Adrenal gland (tissue), 19 donors: ENCODE measurements around the gene HNRNPDL. TPM values are rescaled to one million over a fixed set of nuclear protein-coding genes. Genes with fewer than 3 reads are reported as not detected.
"Not testable (repeated sequence)": the region's sequence is repeated elsewhere in the genome, so short reads cannot be mapped to it uniquely, and the experiment has no call there.

Source experiments
- DNase-seq, 7 donors: peaks; one replicate each; pipeline ENCODE4 v3.0.0-alpha.2; 2019 to 2020
- H3K27ac ChIP-seq, 5 donors: fragments of 200-600 bp; sonication (generic) in 4 of 5; 1 replicate in 3 of 5; 2 replicates in 2 of 5; pipeline versions ENCODE4 v1.5.1 to v1.8.0; 2016 to 2020; ENCODE audit warnings: mild to moderate bottlenecking in 1 of 5
- H3K27me3 ChIP-seq: fragments of 200-600 bp; 2 replicates; pipeline ENCODE4 v1.8.0; 2021
- H3K36me3 ChIP-seq, 2 donors: fragments of 200-600 bp; replicated peaks in 1 of 2; 1 replicate in 1 of 2; 2 replicates in 1 of 2; pipeline versions ENCODE4 v1.5.1 to v1.8.0; 2018 to 2022
- H3K4me1 ChIP-seq, 2 donors: fragments of 200-600 bp; replicated peaks in 1 of 2; 1 replicate in 1 of 2; 2 replicates in 1 of 2; pipeline versions ENCODE4 v1.5.1 to v1.8.0; 2018 to 2021
- H3K4me3 ChIP-seq, 4 donors: fragments of 200-600 bp; sonication (generic) in 3 of 4; one replicate each; pipeline ENCODE4 v1.5.1; 2016 to 2018
- H3K9me3 ChIP-seq, 3 donors: fragments of 200-600 bp; sonication (generic) in 1 of 3; replicated peaks in 1 of 3; 1 replicate in 2 of 3; 2 replicates in 1 of 3; pipeline versions ENCODE4 v1.5.1 to v1.8.0; 2016 to 2021
- POLR2A ChIP-seq, 2 donors: fragments of 450-650 bp; IDR thresholded peaks; one replicate each; pipeline ENCODE4 v1.6.1; 2017; ENCODE audit warnings: antibody characterized with exemption in 2 of 2, mild to moderate bottlenecking in 2 of 2, moderate library complexity in 1 of 2
- WGBS, 4 donors: extraction: QIAGEN DNeasy Blood & Tissue Kit in 2 of 4; methylation state at CpG; one replicate each; pipeline versions ENCODE4 v1.1.5 to v1.1.7; 2013 to 2017; 5-methylcytosine and 5-hydroxymethylcytosine counted together
- intact Hi-C, 2 donors: fragments of 100-400 bp; cut with DNase I; formaldehyde crosslinking; loops; one replicate each; pipeline versions ENCODE4 v1.14.1 to v1.15.0; 2022 to 2023
- long read RNA-seq, 10 donors: library from polyadenylated mRNA in 3 of 10; unstranded in 2 of 10; stranded (forward) in 1 of 10; transcript quantifications; one replicate each; pipeline ENCODE4 v2.0.0 and lab custom pipeline, GENCODE V29; 2021 to 2026
- polyA plus RNA-seq, 3 donors: library from polyadenylated mRNA; stranded (reverse); fragments of 200-250 nt in 2 of 3; fragments of 350-450 nt in 1 of 3; fragmentation: Illumina TruSeq in 1 of 3; extraction: RNeasy Lipid Tissue Mini Kit (QIAGEN cat#74804) in 1 of 3; gene quantifications; one replicate each; pipeline ENCODE4 v1.2.3, GENCODE V29; 2013 to 2014
- total RNA-seq, 9 donors: library from RNA; depleted of rRNA in 4 of 9; stranded (reverse); fragments of >200 nt in 4 of 9; fragments of 120-200 nt in 1 of 9; fragmentation: NEBNext Ultra II Directional in 1 of 9; extraction: Animal tissue kit (Norgen Biotek cat#: 25700) in 1 of 9; gene quantifications; one replicate each; pipeline versions ENCODE4 v1.1.0 to v1.2.4, GENCODE V29; 2013 to 2023
- TF ChIP-seq, protein P1 (sequence below), 6 experiments: fragments of 450-650 bp in 4 of 6; fragments of 200-600 bp in 2 of 6; sonication (generic) in 1 of 6; IDR thresholded peaks; 1 replicate in 5 of 6; 2 replicates in 1 of 6; pipeline versions ENCODE4 v1.5.1 to v1.8.0; 2016 to 2021; ENCODE audit warnings: antibody characterized with exemption in 6 of 6, mild to moderate bottlenecking in 2 of 6, moderate library complexity in 1 of 6
- donor health status: healthy with polysubstance abuse.
- donor health status: Bipolar disorder and iron deficiency.
- donor health status: DM: yes; HTN: yes; CAD: no.
- donor health status: DM: no; HTN: no; CAD: no.
- donor health status: DM: no; HTN: no; CAD: no.
- donor health status: DM: yes; HTN: yes; CAD: no.

The HNRNPDL gene
- total RNA-seq: 100 to 1,000 TPM in 7 of 9 donors, 10 to 100 TPM in 2; 76.2 to 272 (median 157) TPM
- 100 to 1,000 TPM; 203 to 285 (median 205) TPM for polyA plus RNA-seq
- long read RNA-seq, donor 1, transcript HNRNPDL-202 (9 exons, 1,402 nt): minor isoform, 5 of 141 reads
- long read RNA-seq, donor 1, transcript HNRNPDL-201 (8 exons, 3,781 nt): major isoform, 48 of 141 reads
- long read RNA-seq, donor 1, transcript HNRNPDL-204 (7 exons, 2,404 nt): minor isoform, 27 of 141 reads
- long read RNA-seq, donor 1, partial matches to known transcripts: 61 of 141 reads
- long read RNA-seq, donor 1, other reads (novel, unspliced or antisense): 0 of 141 reads
- long read RNA-seq, donor 2, transcript HNRNPDL-204 (7 exons, 2,404 nt): minor isoform, 13 of 83 reads
- long read RNA-seq, donor 2, transcript HNRNPDL-201 (8 exons, 3,781 nt): major isoform, 29 of 83 reads
- long read RNA-seq, donor 2, partial matches to known transcripts: 37 of 83 reads
- long read RNA-seq, donor 2, other reads (novel, unspliced or antisense): 0 of 83 reads
- long read RNA-seq, donor 3, transcript HNRNPDL-201 (8 exons, 3,781 nt): major isoform, 30 of 71 reads
- long read RNA-seq, donor 3, transcript HNRNPDL-204 (7 exons, 2,404 nt): minor isoform, 9 of 71 reads
- long read RNA-seq, donor 3, partial matches to known transcripts: 28 of 71 reads
- long read RNA-seq, donor 3, other reads (novel, unspliced or antisense): 0 of 71 reads
- long read RNA-seq, donor 4, transcript HNRNPDL-204 (7 exons, 2,404 nt): minor isoform, 11 of 105 reads
- long read RNA-seq, donor 4, transcript HNRNPDL-201 (8 exons, 3,781 nt): major isoform, 70 of 105 reads
- long read RNA-seq, donor 4, partial matches to known transcripts: 13 of 105 reads
- long read RNA-seq, donor 4, other reads (novel, unspliced or antisense): 7 of 105 reads
- long read RNA-seq, donor 5, transcript HNRNPDL-202 (9 exons, 1,402 nt): minor isoform, 19 of 218 reads
- long read RNA-seq, donor 5, transcript HNRNPDL-201 (8 exons, 3,781 nt): major isoform, 130 of 218 reads
- long read RNA-seq, donor 5, transcript HNRNPDL-204 (7 exons, 2,404 nt): minor isoform, 42 of 218 reads
- long read RNA-seq, donor 5, partial matches to known transcripts: 14 of 218 reads
- long read RNA-seq, donor 5, other reads (novel, unspliced or antisense): 12 of 218 reads
- long read RNA-seq, donor 6, transcript HNRNPDL-204 (7 exons, 2,404 nt): minor isoform, 17 of 105 reads
- long read RNA-seq, donor 6, transcript HNRNPDL-202 (9 exons, 1,402 nt): minor isoform, 9 of 105 reads
- long read RNA-seq, donor 6, transcript HNRNPDL-201 (8 exons, 3,781 nt): major isoform, 49 of 105 reads
- long read RNA-seq, donor 6, partial matches to known transcripts: 27 of 105 reads
- long read RNA-seq, donor 6, other reads (novel, unspliced or antisense): 3 of 105 reads
- long read RNA-seq, donor 7, transcript HNRNPDL-201 (8 exons, 3,781 nt): minor isoform, 15 of 75 reads
- long read RNA-seq, donor 7, transcript HNRNPDL-204 (7 exons, 2,404 nt): major isoform, 20 of 75 reads
- long read RNA-seq, donor 7, partial matches to known transcripts: 30 of 75 reads
- long read RNA-seq, donor 7, other reads (novel, unspliced or antisense): 8 of 75 reads
- long read RNA-seq, donor 8, transcript HNRNPDL-204 (7 exons, 2,404 nt): minor isoform, 34 of 169 reads
- long read RNA-seq, donor 8, transcript HNRNPDL-202 (9 exons, 1,402 nt): minor isoform, 12 of 169 reads
- long read RNA-seq, donor 8, transcript HNRNPDL-201 (8 exons, 3,781 nt): major isoform, 64 of 169 reads
- long read RNA-seq, donor 8, partial matches to known transcripts: 59 of 169 reads
- long read RNA-seq, donor 8, other reads (novel, unspliced or antisense): 0 of 169 reads
- long read RNA-seq, donor 9, transcript HNRNPDL-204 (7 exons, 2,404 nt): minor isoform, 21 of 79 reads
- long read RNA-seq, donor 9, transcript HNRNPDL-202 (9 exons, 1,402 nt): minor isoform, 6 of 79 reads
- long read RNA-seq, donor 9, transcript HNRNPDL-201 (8 exons, 3,781 nt): major isoform, 34 of 79 reads
- long read RNA-seq, donor 9, partial matches to known transcripts: 18 of 79 reads
- long read RNA-seq, donor 9, other reads (novel, unspliced or antisense): 0 of 79 reads
- long read RNA-seq, donor 10, transcript HNRNPDL-204 (7 exons, 2,404 nt): minor isoform, 7 of 42 reads
- long read RNA-seq, donor 10, transcript HNRNPDL-201 (8 exons, 3,781 nt): major isoform, 32 of 42 reads
- long read RNA-seq, donor 10, partial matches to known transcripts: 0 of 42 reads
- long read RNA-seq, donor 10, other reads (novel, unspliced or antisense): 0 of 42 reads

GRCh38 chr4:82430193-82430963, at the start of gene HNRNPDL, which contains the start of gene ENOPH1:
TSS of gene HNRNPDL (minus strand) at chr4:82430462. CDS start at chr4:82429690, 772 bp downstream.
TSS of gene ENOPH1 (plus strand) at chr4:82430590. CDS start at chr4:82430830, 240 bp downstream.
- Histone ChIP-seq H3K4me1 (peaks cover 20 to 30% of the 10 kb centered on the region in 2 donors), H3K27me3 (no peaks in the 10 kb centered on the region), H3K36me3 (peaks cover 0 to 18% of the 10 kb centered on the region in 2 donors), H3K9me3 (no peaks in the 10 kb centered on the region), H3K27ac (peak within 1 kb of the TSS; percentile 78 to 98 (median 97)), H3K4me3 (peak within 1 kb of the TSS; percentile 82 to 95 (median 90))
- 0 to 1% (median 0%) methylated on average over 30 to 83 of the region's 83 CpGs for WGBS, 4 donors
- DNase-seq: peak; percentile 96 to 98 (median 96)
- TF ChIP-seq POLR2A (IDR thresholded peaks at IDR 0.05): peak; percentile 41 to 74
- TF ChIP-seq, protein P1, sequence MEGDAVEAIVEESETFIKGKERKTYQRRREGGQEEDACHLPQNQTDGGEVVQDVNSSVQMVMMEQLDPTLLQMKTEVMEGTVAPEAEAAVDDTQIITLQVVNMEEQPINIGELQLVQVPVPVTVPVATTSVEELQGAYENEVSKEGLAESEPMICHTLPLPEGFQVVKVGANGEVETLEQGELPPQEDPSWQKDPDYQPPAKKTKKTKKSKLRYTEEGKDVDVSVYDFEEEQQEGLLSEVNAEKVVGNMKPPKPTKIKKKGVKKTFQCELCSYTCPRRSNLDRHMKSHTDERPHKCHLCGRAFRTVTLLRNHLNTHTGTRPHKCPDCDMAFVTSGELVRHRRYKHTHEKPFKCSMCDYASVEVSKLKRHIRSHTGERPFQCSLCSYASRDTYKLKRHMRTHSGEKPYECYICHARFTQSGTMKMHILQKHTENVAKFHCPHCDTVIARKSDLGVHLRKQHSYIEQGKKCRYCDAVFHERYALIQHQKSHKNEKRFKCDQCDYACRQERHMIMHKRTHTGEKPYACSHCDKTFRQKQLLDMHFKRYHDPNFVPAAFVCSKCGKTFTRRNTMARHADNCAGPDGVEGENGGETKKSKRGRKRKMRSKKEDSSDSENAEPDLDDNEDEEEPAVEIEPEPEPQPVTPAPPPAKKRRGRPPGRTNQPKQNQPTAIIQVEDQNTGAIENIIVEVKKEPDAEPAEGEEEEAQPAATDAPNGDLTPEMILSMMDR (IDR thresholded peaks at IDR 0.05): peak in 3 of 6 experiments; percentile 14 to 29 (median 21)
- intact Hi-C loops: no loop called here

GRCh38 chr4:82479562-82479961, 49.3 kb upstream of the HNRNPDL start:
- no peak for DNase-seq
- H3K4me1 ChIP-seq: no peaks in the 10 kb centered on the region
- no peak overlapping the region for H3K27ac ChIP-seq
- no peaks in the 10 kb centered on the region for H3K27me3 ChIP-seq
- no peaks in the 10 kb centered on the region for H3K36me3 ChIP-seq
- no peak for TF ChIP-seq POLR2A (IDR thresholded peaks at IDR 0.05)
- intact Hi-C loops: loop anchor here in 1 of 2 donors (10.0 kb wide), 1 partner anchor 325 kb away; no protein-coding TSS in a partner anchor
- no peak overlapping the region for H3K4me3 ChIP-seq
- WGBS, 4 donors: 92 to 97% (median 95%) methylated on average over 14 of the region's 14 CpGs
- H3K9me3 ChIP-seq: no peaks in the 10 kb centered on the region

DNA sequence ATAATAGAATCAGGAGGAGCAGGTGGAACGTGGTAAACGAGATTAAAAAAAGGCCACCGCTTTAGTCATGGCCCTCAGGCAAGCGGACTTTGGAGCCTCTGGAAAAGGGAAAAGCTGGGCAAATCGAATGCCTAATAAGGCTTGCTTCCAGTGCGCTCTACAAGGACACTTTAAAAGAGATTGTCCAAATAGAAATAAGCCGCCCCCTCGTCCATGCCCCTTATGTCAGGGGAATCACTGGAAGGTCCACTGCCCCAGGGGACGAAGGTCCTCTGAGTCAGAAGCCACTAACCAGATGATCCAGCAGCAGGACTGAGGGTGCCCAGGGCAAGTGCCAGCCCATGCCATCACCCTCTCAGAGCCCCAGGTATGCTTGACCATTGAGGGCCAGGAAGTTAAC, 47.2 kb upstream of the HNRNPDL start:
- H3K4me1 ChIP-seq, H3K36me3 ChIP-seq, H3K4me3 ChIP-seq, DNase-seq, H3K27ac ChIP-seq, H3K9me3 ChIP-seq, H3K27me3 ChIP-seq: not testable (repeated sequence)
- intact Hi-C loops: loop anchor here in 1 of 2 donors (10.0 kb wide), 1 partner anchor 327 kb away; no protein-coding TSS in a partner anchor
- 85 to 90% (median 87%) methylated on average over 8 to 9 of the region's 9 CpGs for WGBS, 4 donors

DNA sequence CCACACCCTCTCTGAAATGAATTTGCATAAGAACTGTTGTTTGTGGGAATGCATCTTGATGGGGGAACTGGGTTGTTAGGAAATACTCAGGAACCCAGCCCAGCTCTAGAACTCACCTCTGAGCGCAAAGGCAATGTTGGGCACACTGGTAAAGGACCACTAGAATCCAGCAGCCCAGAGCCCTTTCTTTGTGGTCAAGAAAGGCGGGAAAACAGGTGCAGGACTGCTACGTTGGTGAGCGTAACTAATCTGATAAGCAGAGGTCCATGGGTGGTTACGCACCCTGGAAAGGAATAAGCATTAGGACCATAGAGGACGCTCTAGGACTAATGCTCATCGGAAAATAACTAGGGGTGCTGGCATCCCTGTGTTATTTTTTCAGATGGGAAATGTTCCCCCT, 45.7 kb upstream of the HNRNPDL start:
- WGBS, 4 donors: 94 to 95% (median 94%) methylated on average over 7 of the region's 7 CpGs
- DNase-seq, H3K4me3 ChIP-seq: not testable (repeated sequence)

More for the DNA sequence above, 45.7 kb upstream of the HNRNPDL start:
- H3K27me3 ChIP-seq, H3K36me3 ChIP-seq, H3K4me1 ChIP-seq, H3K27ac ChIP-seq, H3K9me3 ChIP-seq: not testable (repeated sequence)
- intact Hi-C loops: loop anchor here in 1 of 2 donors (10.0 kb wide), 1 partner anchor 329 kb away; no protein-coding TSS in a partner anchor
